Prostate gland (tissue), 2 donors: Measurements from ENCODE around the gene CREB3.

Experiments used
- POLR2A ChIP-seq: fragments of 450-650 bp; IDR thresholded peaks from one replicate; pipeline ENCODE4 v1.6.1; 2016; ENCODE audit warnings: antibody characterized with exemption, mild to moderate bottlenecking
- TF ChIP-seq, protein P1 (sequence below), 4 experiments: fragments of 200-600 bp in 2 of 4; fragments of 450-650 bp in 2 of 4; sonication (generic) in 2 of 4; IDR thresholded peaks; 1 replicate in 3 of 4; 2 replicates in 1 of 4; pipeline ENCODE4 v1.5.1; 2016 to 2019; ENCODE audit warnings: antibody characterized with exemption in 4 of 4, mild to moderate bottlenecking in 2 of 4, moderate library complexity in 2 of 4

DNA sequence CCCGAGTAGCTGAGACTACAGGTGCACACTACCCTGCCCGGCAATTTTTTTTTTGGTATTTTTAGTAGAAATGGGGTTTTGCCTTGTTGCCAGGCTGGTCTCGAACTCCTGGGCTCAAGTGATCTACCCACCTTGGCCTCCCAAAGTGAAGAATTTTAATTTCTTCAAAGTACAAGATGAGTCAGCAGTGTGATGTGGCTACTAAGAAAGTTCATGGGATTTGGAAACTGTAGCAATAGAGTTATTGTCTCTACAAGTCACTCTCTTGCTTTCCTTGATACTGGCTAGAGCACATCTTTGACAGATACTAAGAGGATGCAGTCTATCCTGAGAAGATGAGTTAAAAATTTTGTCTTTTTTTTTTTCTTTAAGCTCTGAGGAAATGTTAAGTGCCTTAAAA, 1.6 kb downstream of the CREB3 start:
- TF ChIP-seq, protein P1, sequence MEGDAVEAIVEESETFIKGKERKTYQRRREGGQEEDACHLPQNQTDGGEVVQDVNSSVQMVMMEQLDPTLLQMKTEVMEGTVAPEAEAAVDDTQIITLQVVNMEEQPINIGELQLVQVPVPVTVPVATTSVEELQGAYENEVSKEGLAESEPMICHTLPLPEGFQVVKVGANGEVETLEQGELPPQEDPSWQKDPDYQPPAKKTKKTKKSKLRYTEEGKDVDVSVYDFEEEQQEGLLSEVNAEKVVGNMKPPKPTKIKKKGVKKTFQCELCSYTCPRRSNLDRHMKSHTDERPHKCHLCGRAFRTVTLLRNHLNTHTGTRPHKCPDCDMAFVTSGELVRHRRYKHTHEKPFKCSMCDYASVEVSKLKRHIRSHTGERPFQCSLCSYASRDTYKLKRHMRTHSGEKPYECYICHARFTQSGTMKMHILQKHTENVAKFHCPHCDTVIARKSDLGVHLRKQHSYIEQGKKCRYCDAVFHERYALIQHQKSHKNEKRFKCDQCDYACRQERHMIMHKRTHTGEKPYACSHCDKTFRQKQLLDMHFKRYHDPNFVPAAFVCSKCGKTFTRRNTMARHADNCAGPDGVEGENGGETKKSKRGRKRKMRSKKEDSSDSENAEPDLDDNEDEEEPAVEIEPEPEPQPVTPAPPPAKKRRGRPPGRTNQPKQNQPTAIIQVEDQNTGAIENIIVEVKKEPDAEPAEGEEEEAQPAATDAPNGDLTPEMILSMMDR (IDR thresholded peaks at IDR 0.05), result no peak
- TF ChIP-seq POLR2A, result no peak
